ENCODE data around the gene SLC38A1. TPM values are rescaled to one million over a fixed set of nuclear protein-coding genes. Genes with fewer than 3 reads are reported as not detected.
A peak's percentile ranks its signal among the peaks of the same experiment; 100 is the strongest.

Gene SLC38A1
- total RNA-seq, 4 donors from 2014 or later: 41.9 to 82.3 (median 49.8) TPM

GRCh38 chr12:46266869-46267574, 1.8 kb downstream of the SLC38A1 start:
- Histone ChIP-seq H3K4me3 (peak overlapping the region; percentile 70 to 75 (median 74)), H3K9me3 (no peaks in the 10 kb centered on the region), H3K27me3 (no peaks in the 10 kb centered on the region), H3K4me1 (peaks cover 0 to 6% (median 0%) of the 10 kb centered on the region in 4 donors), H3K27ac (peak overlapping the region; percentile 92 to 96 (median 94)), H3K36me3 (no peaks in the 10 kb centered on the region)
- TF ChIP-seq, protein P1, sequence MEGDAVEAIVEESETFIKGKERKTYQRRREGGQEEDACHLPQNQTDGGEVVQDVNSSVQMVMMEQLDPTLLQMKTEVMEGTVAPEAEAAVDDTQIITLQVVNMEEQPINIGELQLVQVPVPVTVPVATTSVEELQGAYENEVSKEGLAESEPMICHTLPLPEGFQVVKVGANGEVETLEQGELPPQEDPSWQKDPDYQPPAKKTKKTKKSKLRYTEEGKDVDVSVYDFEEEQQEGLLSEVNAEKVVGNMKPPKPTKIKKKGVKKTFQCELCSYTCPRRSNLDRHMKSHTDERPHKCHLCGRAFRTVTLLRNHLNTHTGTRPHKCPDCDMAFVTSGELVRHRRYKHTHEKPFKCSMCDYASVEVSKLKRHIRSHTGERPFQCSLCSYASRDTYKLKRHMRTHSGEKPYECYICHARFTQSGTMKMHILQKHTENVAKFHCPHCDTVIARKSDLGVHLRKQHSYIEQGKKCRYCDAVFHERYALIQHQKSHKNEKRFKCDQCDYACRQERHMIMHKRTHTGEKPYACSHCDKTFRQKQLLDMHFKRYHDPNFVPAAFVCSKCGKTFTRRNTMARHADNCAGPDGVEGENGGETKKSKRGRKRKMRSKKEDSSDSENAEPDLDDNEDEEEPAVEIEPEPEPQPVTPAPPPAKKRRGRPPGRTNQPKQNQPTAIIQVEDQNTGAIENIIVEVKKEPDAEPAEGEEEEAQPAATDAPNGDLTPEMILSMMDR (IDR thresholded peaks at IDR 0.05): no peak
- TF ChIP-seq POLR2A (IDR thresholded peaks at IDR 0.05): peak in 1 of 2 donors; percentile 32
- DNase-seq: peak; percentile 75 to 85 (median 77)

DNA sequence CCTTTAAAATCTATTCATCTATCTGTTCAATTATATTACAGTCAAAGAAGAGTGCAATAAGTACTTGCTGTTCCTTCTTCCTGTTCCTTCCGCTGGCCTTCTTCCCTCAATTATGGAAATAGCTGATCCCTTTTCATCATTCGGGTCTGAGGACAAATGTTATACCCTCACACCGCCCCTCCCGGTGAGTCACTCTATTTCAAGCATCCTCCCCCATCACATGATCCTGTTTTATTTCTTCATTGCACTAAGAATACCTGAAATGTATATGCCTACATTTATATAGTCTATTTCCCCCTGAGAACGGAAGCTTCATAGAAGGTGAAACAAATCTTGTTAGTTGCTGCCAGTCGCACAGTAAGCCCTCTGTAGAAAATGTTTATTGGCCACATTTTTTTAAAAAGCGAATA, 2.5 kb downstream of the SLC38A1 start:
- H3K4me3 ChIP-seq: peak overlapping the region; percentile 70 to 75 (median 74)
- no peaks in the 10 kb centered on the region for H3K36me3 ChIP-seq
- peaks cover 0 to 6% (median 0%) of the 10 kb centered on the region in 4 donors for H3K4me1 ChIP-seq
- no peaks in the 10 kb centered on the region for H3K27me3 ChIP-seq
- peak in 2 of 3 donors; percentile 35 to 67 for DNase-seq
- no peaks in the 10 kb centered on the region for H3K9me3 ChIP-seq
- no peak for TF ChIP-seq POLR2A (IDR thresholded peaks at IDR 0.05)
- TF ChIP-seq, protein P1 (IDR thresholded peaks at IDR 0.05): no peak
- H3K27ac ChIP-seq: peak overlapping the region; percentile 92 to 96 (median 94)

DNA sequence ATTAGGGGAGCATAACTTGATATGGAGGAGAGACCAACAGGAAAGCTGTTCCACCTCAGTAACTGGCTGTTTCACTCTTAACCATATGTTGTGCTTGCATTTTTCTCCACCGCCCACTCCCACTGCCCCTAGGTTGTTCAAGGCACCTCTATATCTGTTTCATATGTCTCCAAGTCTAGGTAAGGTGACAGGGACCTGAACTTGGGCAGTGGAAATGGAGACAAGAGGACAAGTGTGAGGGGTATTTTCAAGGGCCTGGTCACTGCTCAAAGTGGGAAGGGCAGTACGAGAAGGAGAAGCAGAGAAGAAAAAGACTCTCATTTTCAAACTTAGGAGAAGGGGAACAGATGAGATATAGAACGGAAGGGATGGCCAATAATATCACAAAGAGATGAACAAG, 3.1 kb downstream of the SLC38A1 start:
- no peaks in the 10 kb centered on the region for H3K9me3 ChIP-seq
- DNase-seq: no peak
- H3K27me3 ChIP-seq: no peaks in the 10 kb centered on the region
- peaks cover 0 to 6% (median 0%) of the 10 kb centered on the region in 4 donors for H3K4me1 ChIP-seq
- H3K4me3 ChIP-seq: peak overlapping the region in 3 of 4 donors; percentile 70 to 74 (median 73)
- H3K36me3 ChIP-seq: no peaks in the 10 kb centered on the region
- TF ChIP-seq POLR2A (IDR thresholded peaks at IDR 0.05): no peak
- TF ChIP-seq, protein P1 (IDR thresholded peaks at IDR 0.05): no peak
- H3K27ac ChIP-seq: peak overlapping the region in 2 of 4 donors; percentile 94 to 96

GRCh38 chr12:46265102-46265501, 3.7 kb downstream of the SLC38A1 start:
- no peak for DNase-seq
- Histone ChIP-seq H3K27ac (peak overlapping the region in 1 of 4 donors; percentile 3), H3K4me1 (peaks cover 0 to 6% (median 0%) of the 10 kb centered on the region in 4 donors), H3K4me3 (no peak overlapping the region), H3K36me3 (no peaks in the 10 kb centered on the region), H3K27me3 (no peaks in the 10 kb centered on the region), H3K9me3 (no peaks in the 10 kb centered on the region)
- no peak for TF ChIP-seq POLR2A (IDR thresholded peaks at IDR 0.05)
- TF ChIP-seq, protein P1 (IDR thresholded peaks at IDR 0.05): no peak

DNA sequence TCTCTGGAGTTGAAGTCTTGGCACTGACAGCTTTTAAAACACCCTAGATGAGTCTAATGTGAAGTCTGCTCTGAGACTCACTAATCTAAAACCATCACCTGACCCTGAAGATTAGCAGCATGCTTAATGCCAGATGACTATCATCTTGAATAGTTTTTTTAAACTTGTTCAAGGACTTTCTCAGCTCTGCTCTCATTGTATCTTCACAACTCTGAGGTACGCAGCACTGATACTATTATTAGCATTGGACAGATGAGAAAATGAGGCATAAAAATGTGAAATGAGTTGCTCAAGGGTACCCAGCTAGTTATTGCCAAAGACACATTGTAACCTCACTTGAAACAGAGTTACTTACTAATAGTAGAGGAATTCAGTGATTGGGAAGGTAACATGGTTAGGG, 4.8 kb downstream of the SLC38A1 start:
- DNase-seq: no peak
- TF ChIP-seq, protein P1 (IDR thresholded peaks at IDR 0.05): no peak
- TF ChIP-seq POLR2A (IDR thresholded peaks at IDR 0.05): no peak

More for the DNA sequence above, 4.8 kb downstream of the SLC38A1 start:
- H3K4me1 ChIP-seq: no peaks in the 10 kb centered on the region
- no peak overlapping the region for H3K27ac ChIP-seq
- H3K9me3 ChIP-seq: no peaks in the 10 kb centered on the region
- H3K27me3 ChIP-seq: no peaks in the 10 kb centered on the region
- no peaks in the 10 kb centered on the region for H3K36me3 ChIP-seq
- no peak overlapping the region for H3K4me3 ChIP-seq
